PFSK-1 (cell line): ENCODE results near the gene NEGR1.

ENCODE experiments used
- FOXP2 ChIP-seq: optimal IDR thresholded peaks from 2 replicates; pipeline ENCODE3; 2011; ENCODE audit warnings: borderline replicate concordance, control low read depth, inconsistent platforms; ENCODE audit not compliant: insufficient read depth; ENCODE audit errors: extremely low read length, extremely low read depth
- POLR2AphosphoS5 ChIP-seq: IDR thresholded peaks from 2 replicates; pipeline ENCODE4 v1.6.1; 2012; ENCODE audit warnings: low read depth, mild to moderate bottlenecking, control low read depth, low read length, moderate library complexity
- SIN3A ChIP-seq: IDR thresholded peaks from 2 replicates; pipeline ENCODE4 v1.6.1; 2012; ENCODE audit warnings: mild to moderate bottlenecking, low read length, moderate library complexity, borderline replicate concordance; ENCODE audit not compliant: insufficient read depth
- TAF1 ChIP-seq: IDR thresholded peaks from 2 replicates; pipeline ENCODE4 v1.6.1; 2012; ENCODE audit warnings: low read length, control low read depth, borderline replicate concordance; ENCODE audit not compliant: insufficient read depth
- TF ChIP-seq, protein P1 (sequence below), 2 experiments: IDR thresholded peaks; 2 replicates each; pipeline versions ENCODE4 v1.6.1 to v1.8.0; 2011 to 2012; ENCODE audit warnings: low read depth in 2 of 2, low read length in 2 of 2, control low read depth in 1 of 2, inconsistent platforms in 1 of 2, mild to moderate bottlenecking in 1 of 2, moderate library complexity in 1 of 2; ENCODE audit not compliant: insufficient read depth in 1 of 2

The NEGR1 gene

DNA sequence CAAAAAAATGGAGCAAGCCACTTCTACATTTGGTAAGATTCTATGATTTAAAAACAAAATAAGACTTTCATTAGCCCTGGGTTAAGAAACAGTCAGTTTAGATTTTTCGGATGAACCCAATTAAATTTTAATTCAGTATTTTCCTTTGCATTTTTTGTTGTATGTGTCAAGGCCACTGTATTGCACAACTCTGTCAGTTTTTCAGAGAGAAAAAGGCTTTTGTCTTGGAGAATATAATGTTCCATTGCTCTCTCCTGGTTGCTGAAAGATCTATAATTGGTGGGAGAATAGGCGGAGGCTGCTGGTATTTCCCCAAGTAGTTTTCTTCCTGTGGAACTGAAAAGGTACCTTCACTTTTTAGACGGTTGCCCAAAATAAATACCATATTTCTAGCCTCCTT lies 84.6 kb downstream of the NEGR1 start:
- no peak for TF ChIP-seq TAF1
- TF ChIP-seq POLR2AphosphoS5, result no peak
- TF ChIP-seq SIN3A, result no peak
- TF ChIP-seq FOXP2, result no peak
- TF ChIP-seq, protein P1, sequence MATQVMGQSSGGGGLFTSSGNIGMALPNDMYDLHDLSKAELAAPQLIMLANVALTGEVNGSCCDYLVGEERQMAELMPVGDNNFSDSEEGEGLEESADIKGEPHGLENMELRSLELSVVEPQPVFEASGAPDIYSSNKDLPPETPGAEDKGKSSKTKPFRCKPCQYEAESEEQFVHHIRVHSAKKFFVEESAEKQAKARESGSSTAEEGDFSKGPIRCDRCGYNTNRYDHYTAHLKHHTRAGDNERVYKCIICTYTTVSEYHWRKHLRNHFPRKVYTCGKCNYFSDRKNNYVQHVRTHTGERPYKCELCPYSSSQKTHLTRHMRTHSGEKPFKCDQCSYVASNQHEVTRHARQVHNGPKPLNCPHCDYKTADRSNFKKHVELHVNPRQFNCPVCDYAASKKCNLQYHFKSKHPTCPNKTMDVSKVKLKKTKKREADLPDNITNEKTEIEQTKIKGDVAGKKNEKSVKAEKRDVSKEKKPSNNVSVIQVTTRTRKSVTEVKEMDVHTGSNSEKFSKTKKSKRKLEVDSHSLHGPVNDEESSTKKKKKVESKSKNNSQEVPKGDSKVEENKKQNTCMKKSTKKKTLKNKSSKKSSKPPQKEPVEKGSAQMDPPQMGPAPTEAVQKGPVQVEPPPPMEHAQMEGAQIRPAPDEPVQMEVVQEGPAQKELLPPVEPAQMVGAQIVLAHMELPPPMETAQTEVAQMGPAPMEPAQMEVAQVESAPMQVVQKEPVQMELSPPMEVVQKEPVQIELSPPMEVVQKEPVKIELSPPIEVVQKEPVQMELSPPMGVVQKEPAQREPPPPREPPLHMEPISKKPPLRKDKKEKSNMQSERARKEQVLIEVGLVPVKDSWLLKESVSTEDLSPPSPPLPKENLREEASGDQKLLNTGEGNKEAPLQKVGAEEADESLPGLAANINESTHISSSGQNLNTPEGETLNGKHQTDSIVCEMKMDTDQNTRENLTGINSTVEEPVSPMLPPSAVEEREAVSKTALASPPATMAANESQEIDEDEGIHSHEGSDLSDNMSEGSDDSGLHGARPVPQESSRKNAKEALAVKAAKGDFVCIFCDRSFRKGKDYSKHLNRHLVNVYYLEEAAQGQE (IDR thresholded peaks at IDR 0.05; ENCODE audit: insufficient read depth in 1 of 2, low read depth in 2 of 2, low read length in 2 of 2), result no peak

DNA sequence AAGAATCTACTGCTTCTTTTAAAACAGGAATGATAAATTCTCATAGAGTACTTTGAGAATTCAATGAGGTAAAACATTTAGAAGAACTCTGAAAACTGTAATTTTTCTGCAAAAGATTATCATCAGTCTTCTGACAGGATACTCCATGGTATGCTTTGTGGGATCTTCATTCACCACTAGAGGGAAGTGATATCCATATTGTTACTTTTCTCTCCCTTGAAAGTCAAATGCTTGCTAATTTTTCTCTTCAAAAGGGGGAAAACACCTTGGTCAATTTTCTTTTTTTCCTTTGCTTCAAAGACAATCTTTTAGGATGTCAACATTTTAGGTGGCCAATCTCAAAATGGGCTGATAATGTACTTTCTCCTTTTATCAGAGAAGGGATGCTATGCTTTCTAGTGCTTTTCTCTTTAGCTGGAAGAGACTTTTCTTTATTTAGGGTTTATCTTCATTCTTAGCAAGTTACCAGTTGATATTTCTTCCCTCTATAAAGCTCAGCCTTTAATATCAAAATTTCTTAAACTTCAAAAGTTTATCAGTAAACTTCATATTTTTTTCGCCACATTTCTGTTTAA lies 95.5 kb downstream of the NEGR1 start:
- no peak for TF ChIP-seq FOXP2
- TF ChIP-seq SIN3A, result no peak
- TF ChIP-seq, protein P1 (IDR thresholded peaks at IDR 0.05; ENCODE audit: insufficient read depth in 1 of 2, low read depth in 2 of 2, low read length in 2 of 2), result no peak
- no peak for TF ChIP-seq POLR2AphosphoS5
- no peak for TF ChIP-seq TAF1

GRCh38 chr1:72184099-72184701 lies 98.1 kb downstream of the NEGR1 start:
- TF ChIP-seq, protein P1 (IDR thresholded peaks at IDR 0.05; ENCODE audit: insufficient read depth in 1 of 2, low read depth in 2 of 2, low read length in 2 of 2), result no peak
- TF ChIP-seq TAF1, result no peak
- no peak for TF ChIP-seq POLR2AphosphoS5
- TF ChIP-seq SIN3A, result no peak
- no peak for TF ChIP-seq FOXP2

DNA sequence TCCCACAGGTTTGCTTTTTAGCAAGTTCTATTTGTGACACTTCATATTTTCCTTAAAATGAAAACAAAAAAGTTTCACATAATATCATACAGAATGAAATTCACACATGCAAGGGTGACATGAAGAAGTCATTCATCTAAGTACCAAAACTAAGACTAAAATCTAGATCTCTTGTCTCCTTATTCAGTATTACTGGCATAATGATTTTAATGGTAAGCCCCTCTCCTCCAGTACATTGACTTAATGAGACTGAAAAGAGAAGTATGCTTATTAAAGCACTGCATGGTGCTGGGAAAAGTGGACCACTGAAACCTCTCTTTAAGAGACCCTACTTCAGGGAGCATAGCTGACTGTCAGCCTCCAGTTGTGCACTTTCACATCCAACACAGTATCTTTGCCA lies 99.5 kb downstream of the NEGR1 start:
- TF ChIP-seq, protein P1 (IDR thresholded peaks at IDR 0.05; ENCODE audit: insufficient read depth in 1 of 2, low read depth in 2 of 2, low read length in 2 of 2), result no peak
- TF ChIP-seq SIN3A (no peak), FOXP2 (no peak), TAF1 (no peak), POLR2AphosphoS5 (no peak)
